ENCODE data around the gene SIM1. TPM values are rescaled to one million over a fixed set of nuclear protein-coding genes. Genes with fewer than 3 reads are reported as not detected.

Gene SIM1
- total and polyA plus RNA-seq, 9 donors: 0.37 to 5.5 (median 2.9) TPM

- no peak for DNase-seq
- Histone ChIP-seq H3K4me1 (ENCODE audit: control insufficient read depth, insufficient read depth, low read length) (no peaks in the 10 kb centered on the region), H3K9me3 (replicated peaks; ENCODE audit: control insufficient read depth, low read depth, low read length) (peaks cover 2% of the 10 kb centered on the region), H3K27ac (ENCODE audit: low read length) (no peak overlapping the region), H3K4me3 (ENCODE audit: low read length) (no peak overlapping the region), H3K27me3 (ENCODE audit: control insufficient read depth, insufficient read depth, low read length) (peaks cover 37% of the 10 kb centered on the region), H3K36me3 (ENCODE audit: control insufficient read depth, insufficient read depth, low read length) (no peaks in the 10 kb centered on the region)
- WGBS (ENCODE audit: insufficient coverage): 7% methylated on average over 2 of the region's 3 CpGs
These were observed 8.0 kb upstream of the SIM1 start for GRCh38 chr6:100472674-100473073.

GRCh38 chr6:100470422-100471120, 5.8 kb upstream of the SIM1 start:
- Histone ChIP-seq H3K9me3 (replicated peaks; ENCODE audit: control insufficient read depth, low read depth, low read length) (peaks cover 2% of the 10 kb centered on the region), H3K4me3 (ENCODE audit: low read length) (no peak overlapping the region), H3K36me3 (ENCODE audit: control insufficient read depth, insufficient read depth, low read length) (no peaks in the 10 kb centered on the region), H3K4me1 (ENCODE audit: control insufficient read depth, insufficient read depth, low read length) (no peaks in the 10 kb centered on the region), H3K27me3 (ENCODE audit: control insufficient read depth, insufficient read depth, low read length) (peaks cover 55% of the 10 kb centered on the region), H3K27ac (ENCODE audit: low read length) (no peak overlapping the region)
- no peak for DNase-seq
- 57% methylated on average over 3 of the region's 5 CpGs for WGBS (ENCODE audit: insufficient coverage)

DNA sequence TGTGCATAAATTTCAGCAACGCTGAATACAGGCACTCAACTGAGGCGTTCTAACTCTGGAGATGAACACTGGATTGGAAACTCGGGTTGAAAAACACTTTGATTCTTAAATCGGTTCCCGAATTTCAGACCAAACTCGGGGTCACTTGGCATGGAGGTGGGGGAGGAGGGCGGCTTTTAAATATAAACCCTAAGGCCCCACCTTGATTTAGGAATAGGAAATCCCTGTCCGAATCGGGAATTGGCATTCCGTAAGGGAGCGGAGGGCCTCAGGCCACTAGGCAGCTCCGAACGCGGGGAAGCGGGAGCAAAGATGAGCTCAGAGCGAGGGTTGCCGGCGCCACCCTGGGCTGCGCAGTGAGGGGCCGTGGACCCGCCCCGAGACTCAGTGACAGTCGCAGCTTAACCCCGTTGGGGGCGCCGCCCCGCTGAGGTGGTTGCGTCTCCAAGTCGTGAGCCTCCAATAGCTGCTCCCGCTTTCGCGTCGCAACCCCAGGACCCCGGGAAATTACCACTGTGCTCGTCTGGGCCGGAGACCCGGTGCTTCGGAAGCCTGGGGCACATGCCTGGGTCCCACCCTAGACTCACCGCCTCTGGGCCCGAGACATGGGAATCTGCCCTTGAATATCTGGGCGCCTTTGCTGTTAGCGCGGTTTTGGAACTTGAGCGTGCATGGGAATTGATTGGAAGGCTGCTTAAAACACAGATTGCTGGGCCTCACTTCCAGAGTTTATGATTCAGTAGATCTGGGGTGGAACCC, 4.6 kb upstream of the SIM1 start:
- no peak for DNase-seq
- H3K36me3 ChIP-seq (ENCODE audit: control insufficient read depth, insufficient read depth, low read length): no peaks in the 10 kb centered on the region
- no peak overlapping the region for H3K4me3 ChIP-seq (ENCODE audit: low read length)
- WGBS (ENCODE audit: insufficient coverage): 24% methylated on average over 39 of the region's 44 CpGs
- H3K9me3 ChIP-seq (replicated peaks; ENCODE audit: control insufficient read depth, low read depth, low read length): peaks cover 2% of the 10 kb centered on the region
- H3K4me1 ChIP-seq (ENCODE audit: control insufficient read depth, insufficient read depth, low read length): peaks cover 11% of the 10 kb centered on the region
- no peak overlapping the region for H3K27ac ChIP-seq (ENCODE audit: low read length)
- peaks cover 67% of the 10 kb centered on the region for H3K27me3 ChIP-seq (ENCODE audit: control insufficient read depth, insufficient read depth, low read length)

DNA sequence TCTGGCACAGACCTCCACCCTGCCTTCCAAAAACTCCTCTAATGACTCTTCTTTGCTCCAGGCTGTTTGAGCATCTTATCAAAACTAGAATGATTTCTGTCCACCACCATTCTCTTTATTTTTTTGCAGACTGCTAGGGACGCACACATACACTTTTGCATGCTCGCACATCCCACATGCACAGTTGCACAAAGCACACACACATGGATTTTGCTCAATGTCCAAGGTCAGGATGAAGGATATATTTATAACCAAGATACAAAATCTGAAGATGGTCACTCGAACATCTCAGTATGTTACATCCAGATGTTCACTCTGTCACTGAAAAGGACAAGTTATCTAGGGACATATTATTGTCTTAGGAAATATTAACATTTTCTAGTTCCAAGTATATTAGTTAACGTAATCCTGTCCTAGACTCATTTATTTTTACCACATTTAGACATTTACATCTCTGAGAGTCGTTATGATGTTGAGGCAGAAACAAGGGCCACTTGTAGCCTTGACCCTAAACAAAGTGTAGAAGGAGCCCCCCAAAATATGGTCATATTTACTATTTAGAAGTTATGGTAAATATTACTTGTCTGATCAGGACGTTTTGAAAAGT, 3.4 kb upstream of the SIM1 start:
- peaks cover 16% of the 10 kb centered on the region for H3K4me1 ChIP-seq (ENCODE audit: control insufficient read depth, insufficient read depth, low read length)

DNA sequence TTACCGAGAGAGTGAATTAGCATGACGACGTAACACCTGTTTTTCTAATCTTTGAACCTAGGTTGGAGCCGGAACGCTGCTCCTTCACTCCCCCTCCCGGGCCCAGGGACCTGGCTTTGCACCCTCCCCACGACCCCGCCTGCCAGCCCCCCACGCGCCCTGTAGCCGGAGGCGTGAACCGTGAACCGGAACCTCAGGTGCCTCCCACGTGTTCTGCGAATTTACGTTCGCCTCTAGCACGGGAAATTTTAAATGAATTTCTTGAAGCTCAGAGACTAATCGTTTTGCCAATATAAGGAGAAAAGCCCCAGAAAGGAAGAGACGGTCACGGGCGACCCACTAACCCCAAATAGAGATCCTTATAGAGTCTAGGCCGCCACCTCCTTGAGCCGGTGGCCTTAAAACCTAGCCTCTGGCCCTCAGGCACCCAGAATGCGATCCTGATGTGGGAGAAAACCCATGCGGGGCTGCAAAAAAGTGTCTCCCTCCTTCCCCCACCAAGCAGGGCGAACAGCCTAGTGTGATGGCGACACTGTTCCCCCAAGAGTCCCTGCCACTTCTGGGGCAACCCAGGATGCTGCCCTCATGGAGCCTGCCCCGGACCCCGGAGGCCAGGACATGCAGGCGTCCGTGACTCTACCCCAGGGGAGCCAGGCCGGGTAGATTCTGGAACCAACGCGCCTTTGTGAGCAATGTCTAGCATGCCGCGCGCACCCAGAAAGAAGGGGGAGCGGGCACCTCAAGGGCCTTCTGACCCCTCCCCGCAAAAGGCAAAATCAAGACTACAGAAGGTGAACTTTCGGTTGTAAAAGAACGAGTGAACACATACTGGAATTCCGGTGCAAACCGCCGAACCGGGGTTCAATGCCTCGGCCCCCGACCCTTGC, 2.7 kb upstream of the SIM1 start:
- Histone ChIP-seq H3K4me3 (ENCODE audit: low read length) (no peak overlapping the region), H3K27me3 (ENCODE audit: control insufficient read depth, insufficient read depth, low read length) (peaks cover 77% of the 10 kb centered on the region), H3K27ac (ENCODE audit: low read length) (no peak overlapping the region), H3K4me1 (ENCODE audit: control insufficient read depth, insufficient read depth, low read length) (peaks cover 16% of the 10 kb centered on the region), H3K36me3 (ENCODE audit: control insufficient read depth, insufficient read depth, low read length) (no peaks in the 10 kb centered on the region), H3K9me3 (replicated peaks; ENCODE audit: control insufficient read depth, low read depth, low read length) (peaks cover 2% of the 10 kb centered on the region)
- DNase-seq: no peak
- 22% methylated on average over 44 of the region's 49 CpGs for WGBS (ENCODE audit: insufficient coverage)

More for the DNA sequence above, 3.4 kb upstream of the SIM1 start:
- Histone ChIP-seq H3K27ac (ENCODE audit: low read length) (no peak overlapping the region), H3K9me3 (replicated peaks; ENCODE audit: control insufficient read depth, low read depth, low read length) (peaks cover 2% of the 10 kb centered on the region), H3K36me3 (ENCODE audit: control insufficient read depth, insufficient read depth, low read length) (no peaks in the 10 kb centered on the region), H3K27me3 (ENCODE audit: control insufficient read depth, insufficient read depth, low read length) (peaks cover 79% of the 10 kb centered on the region), H3K4me3 (ENCODE audit: low read length) (no peak overlapping the region)
- DNase-seq: no peak
- no CpG with 5 or more reads among the region's 6 CpGs for WGBS (ENCODE audit: insufficient coverage)

GRCh38 chr6:100466410-100467128, 1.8 kb upstream of the SIM1 start:
- 17% methylated on average over 11 of the region's 21 CpGs for WGBS (ENCODE audit: insufficient coverage)
- H3K27ac ChIP-seq (ENCODE audit: low read length): no peak overlapping the region
- no peak for DNase-seq
- H3K4me3 ChIP-seq (ENCODE audit: low read length): no peak overlapping the region
- peaks cover 2% of the 10 kb centered on the region for H3K9me3 ChIP-seq (replicated peaks; ENCODE audit: control insufficient read depth, low read depth, low read length)
- H3K4me1 ChIP-seq (ENCODE audit: control insufficient read depth, insufficient read depth, low read length): peaks cover 16% of the 10 kb centered on the region
- no peaks in the 10 kb centered on the region for H3K36me3 ChIP-seq (ENCODE audit: control insufficient read depth, insufficient read depth, low read length)
- H3K27me3 ChIP-seq (ENCODE audit: control insufficient read depth, insufficient read depth, low read length): peaks cover 75% of the 10 kb centered on the region

DNA sequence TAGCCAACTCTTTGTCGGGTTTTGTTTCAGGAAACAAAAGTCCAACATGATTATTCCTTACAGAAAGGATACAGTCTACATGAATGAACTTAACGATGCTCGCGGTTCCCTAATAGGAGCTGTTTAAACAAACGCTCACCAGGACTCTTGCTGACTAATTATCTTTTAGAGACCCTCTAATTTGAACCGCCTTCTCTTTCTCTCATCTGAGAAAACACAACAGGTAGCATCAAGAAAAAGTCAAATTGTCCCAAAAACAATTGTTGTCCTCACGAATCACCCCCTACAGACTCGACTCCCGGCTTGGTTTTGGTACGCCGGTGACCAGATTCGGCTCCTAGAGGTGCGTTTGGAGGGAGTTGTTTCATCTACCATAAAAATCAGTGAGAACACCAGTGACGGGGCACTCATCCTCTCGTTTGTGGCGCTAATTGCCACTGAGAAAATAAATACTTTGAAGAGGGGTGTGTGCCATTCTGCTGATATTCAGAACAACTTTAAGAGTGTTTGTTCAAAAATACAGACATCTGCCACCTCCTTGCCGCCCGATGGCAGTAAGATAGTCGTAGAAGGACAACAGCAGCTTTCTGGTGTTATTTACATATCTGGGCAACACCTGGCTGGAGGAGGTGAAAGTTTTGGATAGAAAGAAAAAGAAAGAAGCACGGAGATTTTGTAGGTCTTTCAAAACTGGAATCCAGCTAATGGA, 1.1 kb upstream of the SIM1 start:
- H3K9me3 ChIP-seq (replicated peaks; ENCODE audit: control insufficient read depth, low read depth, low read length): peaks cover 2% of the 10 kb centered on the region
- H3K4me3 ChIP-seq (ENCODE audit: low read length): no peak overlapping the region
- peaks cover 80% of the 10 kb centered on the region for H3K27me3 ChIP-seq (ENCODE audit: control insufficient read depth, insufficient read depth, low read length)
- DNase-seq: no peak
- 18% methylated on average over 4 of the region's 20 CpGs for WGBS (ENCODE audit: insufficient coverage)
- no peaks in the 10 kb centered on the region for H3K36me3 ChIP-seq (ENCODE audit: control insufficient read depth, insufficient read depth, low read length)
- no peak overlapping the region for H3K27ac ChIP-seq (ENCODE audit: low read length)
- H3K4me1 ChIP-seq (ENCODE audit: control insufficient read depth, insufficient read depth, low read length): peaks cover 16% of the 10 kb centered on the region

DNA sequence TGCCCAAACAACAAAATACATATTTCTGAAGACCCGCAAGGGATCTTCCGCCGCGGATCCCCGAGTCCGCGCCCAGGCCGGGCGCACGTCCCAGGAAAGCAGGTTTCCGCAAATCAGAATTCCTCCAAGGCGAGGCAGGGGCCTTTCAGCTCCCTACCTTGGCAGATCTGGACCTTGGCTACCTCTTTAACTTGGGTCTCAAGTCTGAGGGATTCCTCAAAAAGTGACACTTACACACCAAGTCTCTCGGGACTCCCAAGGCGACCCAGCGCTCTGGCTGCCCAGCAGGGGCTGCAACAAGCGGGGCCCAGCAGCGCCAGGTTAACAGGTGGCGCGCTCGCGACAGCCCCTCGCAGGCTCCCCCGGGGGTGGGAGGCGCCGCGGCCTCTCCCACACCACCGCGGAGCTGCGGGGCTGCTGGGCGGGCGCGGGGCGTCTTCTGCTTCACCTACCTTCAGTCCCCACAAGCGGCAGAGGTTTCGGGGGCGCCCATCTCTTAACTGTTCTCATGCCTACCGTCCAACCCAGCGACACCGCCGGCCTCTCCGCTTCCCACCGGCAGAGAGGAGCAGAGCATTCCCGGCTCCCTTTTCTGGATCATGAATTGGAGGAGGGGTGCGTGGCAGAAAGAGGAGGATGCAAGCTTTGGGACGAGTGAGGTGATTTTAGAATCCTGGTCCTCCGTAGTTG, 414 bp downstream of the SIM1 start:
- Histone ChIP-seq H3K4me1 (ENCODE audit: control insufficient read depth, insufficient read depth, low read length) (peaks cover 16% of the 10 kb centered on the region), H3K27me3 (ENCODE audit: control insufficient read depth, insufficient read depth, low read length) (peaks cover 70% of the 10 kb centered on the region), H3K36me3 (ENCODE audit: control insufficient read depth, insufficient read depth, low read length) (no peaks in the 10 kb centered on the region), H3K27ac (ENCODE audit: low read length) (peak overlapping the region; percentile 84), H3K9me3 (replicated peaks; ENCODE audit: control insufficient read depth, low read depth, low read length) (peaks cover under 1% of the 10 kb centered on the region), H3K4me3 (ENCODE audit: low read length) (peak overlapping the region; percentile 58)
- DNase-seq: no peak
- WGBS (ENCODE audit: insufficient coverage): 2% methylated on average over 43 of the region's 46 CpGs

All from muscle of leg (tissue), 11 donors.